ENCODE data around the gene KRTAP4-6.
"Not testable (repeated sequence)": the region's sequence is repeated elsewhere in the genome, so short reads cannot be mapped to it uniquely, and the experiment has no call there.

Gene KRTAP4-6

GRCh38 chr17:41101586-41102259 is 38.6 kb downstream of the KRTAP4-6 start, which contains the start of gene KRTAP4-16:
Gene KRTAP4-16 (minus strand): TSS chr17:41102209. CDS start chr17:41102209, 0 bp downstream.
- TF ChIP-seq CTCF (IDR thresholded peaks at IDR 0.05; ENCODE audit: control insufficient read depth, insufficient read depth, low read depth, low read length, missing control alignments): no peak
- no peak for DNase-seq (ENCODE audit: low read depth)
- H3K4me3 ChIP-seq (ENCODE audit: control insufficient read depth, low read depth, low read length): peak within 1 kb of the TSS; percentile 12

GRCh38 chr17:41099682-41100480 is 40.5 kb downstream of the KRTAP4-6 start:
- not testable (repeated sequence) for H3K4me3 ChIP-seq (ENCODE audit: control insufficient read depth, low read depth, low read length)
- peak; percentile 55 for DNase-seq (ENCODE audit: low read depth)

GRCh38 chr17:41098481-41098880 is 41.9 kb downstream of the KRTAP4-6 start:
- TF ChIP-seq CTCF (IDR thresholded peaks at IDR 0.05; ENCODE audit: control insufficient read depth, insufficient read depth, low read depth, low read length, missing control alignments): no peak
- no peak for DNase-seq (ENCODE audit: low read depth)
- no peak overlapping the region for H3K4me3 ChIP-seq (ENCODE audit: control insufficient read depth, low read depth, low read length)

GRCh38 chr17:41098042-41098441 is 42.3 kb downstream of the KRTAP4-6 start, which contains the start of gene KRTAP4-8:
Gene KRTAP4-8 (minus strand): TSS chr17:41098142. CDS start chr17:41098084, 58 bp downstream.
- H3K4me3 ChIP-seq (ENCODE audit: control insufficient read depth, low read depth, low read length): no peak within 1 kb of the TSS
- TF ChIP-seq CTCF (IDR thresholded peaks at IDR 0.05; ENCODE audit: control insufficient read depth, insufficient read depth, low read depth, low read length, missing control alignments): no peak

GRCh38 chr17:41096055-41096454 is 44.3 kb downstream of the KRTAP4-6 start:
- TF ChIP-seq CTCF (IDR thresholded peaks at IDR 0.05; ENCODE audit: control insufficient read depth, insufficient read depth, low read depth, low read length, missing control alignments): no peak
- DNase-seq (ENCODE audit: low read depth): no peak

More at GRCh38 chr17:41098042-41098441, 42.3 kb downstream of the KRTAP4-6 start, which contains the start of gene KRTAP4-8:
- DNase-seq (ENCODE audit: low read depth): no peak

More at GRCh38 chr17:41096055-41096454, 44.3 kb downstream of the KRTAP4-6 start:
- no peak overlapping the region for H3K4me3 ChIP-seq (ENCODE audit: control insufficient read depth, low read depth, low read length)

Data from AG09309 (cell line).